HEK293 (cell line): ENCODE data around the gene TRIM69.
A peak's percentile ranks its signal among the peaks of the same experiment; 100 is the strongest.

ENCODE experiments used
- BCL11B ChIP-seq: fragments of 450-650 bp; formaldehyde crosslinking; IDR thresholded peaks from 2 replicates; pipeline ENCODE4 v1.5.1; 2016; ENCODE audit warnings: low read depth, missing biosample characterization, missing genetic modification characterization
- KLF10 ChIP-seq: fragments of 450-650 bp; IDR thresholded peaks from 2 replicates; pipeline ENCODE4 v1.5.1; 2018; ENCODE audit warnings: missing biosample characterization, mild to moderate bottlenecking, missing genetic modification characterization
- KLF16 ChIP-seq: fragments of 450-650 bp; formaldehyde crosslinking; IDR thresholded peaks from 2 replicates; pipeline ENCODE4 v1.5.1; 2017; ENCODE audit warnings: missing biosample characterization, missing genetic modification characterization
- KLF8 ChIP-seq: fragments of 450-650 bp; formaldehyde crosslinking; IDR thresholded peaks from 2 replicates; pipeline ENCODE4 v1.5.1; 2016; ENCODE audit warnings: missing biosample characterization, missing genetic modification characterization
- KLF9 ChIP-seq: fragments of 450-650 bp; formaldehyde crosslinking; IDR thresholded peaks from 2 replicates; pipeline ENCODE4 v1.5.1; 2016; ENCODE audit warnings: missing biosample characterization, missing genetic modification characterization, low read depth
- SP7 ChIP-seq: fragments of 450-650 bp; formaldehyde crosslinking; IDR thresholded peaks from 2 replicates; pipeline ENCODE4 v1.5.1; 2016; ENCODE audit warnings: missing biosample characterization, missing genetic modification characterization
- ZEB2 ChIP-seq: fragments of 450-650 bp; formaldehyde crosslinking; IDR thresholded peaks from 2 replicates; pipeline ENCODE4 v1.5.1; 2016; ENCODE audit warnings: missing biosample characterization, missing genetic modification characterization
- ZNF223 ChIP-seq: fragments of 450-650 bp; formaldehyde crosslinking; IDR thresholded peaks from 2 replicates; pipeline ENCODE4 v1.5.1; 2016; ENCODE audit warnings: missing biosample characterization, missing genetic modification characterization
- ZNF274 ChIP-seq, 2 experiments: fragments of 200-500 bp in 1 of 2; fragments of 450-650 bp in 1 of 2; sonication (Bioruptor generic) in 1 of 2; formaldehyde crosslinking in 1 of 2; IDR thresholded peaks; 2 replicates each; pipeline versions ENCODE4 v1.5.1 to v1.6.1; 2014 to 2016; ENCODE audit warnings: borderline replicate concordance in 1 of 2, inconsistent platforms in 1 of 2, low read length in 1 of 2, missing biosample characterization in 1 of 2, missing genetic modification characterization in 1 of 2
- ZNF302 ChIP-seq: fragments of 450-650 bp; formaldehyde crosslinking; IDR thresholded peaks from 2 replicates; pipeline ENCODE4 v1.5.1; 2016; ENCODE audit warnings: missing biosample characterization, missing genetic modification characterization, low read depth
- ZNF311 ChIP-seq: fragments of 450-650 bp; formaldehyde crosslinking; IDR thresholded peaks from 2 replicates; pipeline ENCODE4 v1.5.1; 2017; ENCODE audit warnings: missing biosample characterization, missing genetic modification characterization, borderline replicate concordance
- ZNF341 ChIP-seq: fragments of 450-650 bp; formaldehyde crosslinking; IDR thresholded peaks from 2 replicates; pipeline ENCODE4; 2016; ENCODE audit warnings: low read depth, missing biosample characterization, missing genetic modification characterization
- ZNF501 ChIP-seq: fragments of 450-650 bp; formaldehyde crosslinking; IDR thresholded peaks from 2 replicates; pipeline ENCODE4 v1.5.1; 2016; ENCODE audit warnings: missing biosample characterization, missing genetic modification characterization
- ZNF596 ChIP-seq: fragments of 450-650 bp; IDR thresholded peaks from 2 replicates; pipeline ENCODE4 v1.5.0; 2018; ENCODE audit warnings: missing biosample characterization, mild to moderate bottlenecking, missing genetic modification characterization, moderate library complexity
- ZNF600 ChIP-seq: fragments of 450-650 bp; formaldehyde crosslinking; IDR thresholded peaks from 2 replicates; pipeline ENCODE4 v1.5.1; 2016; ENCODE audit warnings: missing biosample characterization, missing genetic modification characterization
- ZNF768 ChIP-seq: fragments of 450-650 bp; formaldehyde crosslinking; IDR thresholded peaks from 2 replicates; pipeline ENCODE4 v1.5.1; 2018; ENCODE audit warnings: missing biosample characterization, mild to moderate bottlenecking, missing genetic modification characterization
- ZNF776 ChIP-seq: fragments of 450-650 bp; formaldehyde crosslinking; IDR thresholded peaks from 2 replicates; pipeline ENCODE4 v1.5.0; 2017; ENCODE audit warnings: missing biosample characterization, missing genetic modification characterization, borderline replicate concordance
- ZXDB ChIP-seq: fragments of 450-650 bp; formaldehyde crosslinking; IDR thresholded peaks from 2 replicates; pipeline ENCODE4 v1.5.1; 2016; ENCODE audit warnings: missing biosample characterization, missing genetic modification characterization
- TF ChIP-seq, protein P1 (sequence below): fragments of 450-650 bp; formaldehyde crosslinking; conservative IDR thresholded peaks from 2 replicates; pipeline ENCODE4 v1.5.1; 2016; ENCODE audit warnings: low read depth, missing biosample characterization, missing genetic modification characterization
- TF ChIP-seq, protein P2 (sequence below): fragments of 450-650 bp; formaldehyde crosslinking; IDR thresholded peaks from 2 replicates; pipeline ENCODE4 v1.5.1; 2016; ENCODE audit warnings: missing biosample characterization, missing genetic modification characterization
- TF ChIP-seq, protein P3 (sequence below): fragments of 450-650 bp; formaldehyde crosslinking; IDR thresholded peaks from 2 replicates; pipeline ENCODE4 v1.5.1; 2017; ENCODE audit warnings: missing biosample characterization, missing genetic modification characterization
- TF ChIP-seq, protein P4 (sequence below): fragments of 450-650 bp; formaldehyde crosslinking; IDR thresholded peaks from 2 replicates; pipeline ENCODE4 v1.5.1; 2016; ENCODE audit warnings: missing biosample characterization, missing genetic modification characterization
- TF ChIP-seq, protein P5 (sequence below): fragments of 450-650 bp; formaldehyde crosslinking; IDR thresholded peaks from 2 replicates; pipeline ENCODE4; 2016; ENCODE audit warnings: missing biosample characterization, missing genetic modification characterization
- TF ChIP-seq, protein P6 (sequence below): fragments of 450-650 bp; formaldehyde crosslinking; IDR thresholded peaks from 2 replicates; pipeline ENCODE4 v1.5.1; 2016; ENCODE audit warnings: missing biosample characterization, missing genetic modification characterization

TRIM69 gene

DNA sequence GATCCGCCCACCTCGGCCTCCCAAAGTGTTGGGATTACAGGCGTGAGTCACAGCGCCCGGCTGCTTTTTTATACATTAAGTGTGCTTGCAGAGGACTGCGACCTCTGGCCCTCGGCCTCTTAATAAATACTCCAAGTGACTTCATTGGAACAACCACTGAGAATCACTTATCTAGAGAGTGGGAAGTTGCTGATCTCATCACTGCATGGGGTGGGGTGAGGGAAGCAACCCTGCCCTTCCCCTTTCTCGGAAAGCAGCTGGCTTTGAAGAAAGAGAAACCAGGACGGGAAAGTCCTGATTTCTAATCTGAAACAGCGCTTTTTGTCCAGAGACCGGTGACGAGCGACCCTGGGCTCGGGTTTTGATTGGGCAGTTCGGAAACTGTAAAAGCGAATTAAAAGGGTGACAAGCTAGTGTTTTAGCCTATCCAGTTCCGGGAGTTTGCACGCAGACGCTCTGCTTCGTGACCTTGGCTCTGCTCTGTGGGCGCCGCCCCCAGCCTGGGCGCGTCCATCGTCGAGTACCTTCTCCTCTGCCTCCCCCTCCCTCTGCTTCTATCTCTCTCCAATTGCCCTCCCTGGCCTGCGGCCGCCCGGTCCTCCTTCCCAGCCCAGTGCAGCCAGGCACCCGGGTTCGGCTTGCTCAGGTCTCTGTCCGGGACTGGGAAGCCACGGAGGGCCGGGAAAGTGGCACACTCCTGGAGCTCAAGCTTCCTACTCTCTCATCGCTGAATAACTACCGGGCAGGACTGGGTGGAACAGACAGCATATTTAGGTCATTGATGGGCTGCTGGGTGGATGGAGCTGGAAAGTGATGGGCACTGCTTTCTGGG, 7.5 kb upstream of the TRIM69 start (continued):
- TF ChIP-seq, protein P1, sequence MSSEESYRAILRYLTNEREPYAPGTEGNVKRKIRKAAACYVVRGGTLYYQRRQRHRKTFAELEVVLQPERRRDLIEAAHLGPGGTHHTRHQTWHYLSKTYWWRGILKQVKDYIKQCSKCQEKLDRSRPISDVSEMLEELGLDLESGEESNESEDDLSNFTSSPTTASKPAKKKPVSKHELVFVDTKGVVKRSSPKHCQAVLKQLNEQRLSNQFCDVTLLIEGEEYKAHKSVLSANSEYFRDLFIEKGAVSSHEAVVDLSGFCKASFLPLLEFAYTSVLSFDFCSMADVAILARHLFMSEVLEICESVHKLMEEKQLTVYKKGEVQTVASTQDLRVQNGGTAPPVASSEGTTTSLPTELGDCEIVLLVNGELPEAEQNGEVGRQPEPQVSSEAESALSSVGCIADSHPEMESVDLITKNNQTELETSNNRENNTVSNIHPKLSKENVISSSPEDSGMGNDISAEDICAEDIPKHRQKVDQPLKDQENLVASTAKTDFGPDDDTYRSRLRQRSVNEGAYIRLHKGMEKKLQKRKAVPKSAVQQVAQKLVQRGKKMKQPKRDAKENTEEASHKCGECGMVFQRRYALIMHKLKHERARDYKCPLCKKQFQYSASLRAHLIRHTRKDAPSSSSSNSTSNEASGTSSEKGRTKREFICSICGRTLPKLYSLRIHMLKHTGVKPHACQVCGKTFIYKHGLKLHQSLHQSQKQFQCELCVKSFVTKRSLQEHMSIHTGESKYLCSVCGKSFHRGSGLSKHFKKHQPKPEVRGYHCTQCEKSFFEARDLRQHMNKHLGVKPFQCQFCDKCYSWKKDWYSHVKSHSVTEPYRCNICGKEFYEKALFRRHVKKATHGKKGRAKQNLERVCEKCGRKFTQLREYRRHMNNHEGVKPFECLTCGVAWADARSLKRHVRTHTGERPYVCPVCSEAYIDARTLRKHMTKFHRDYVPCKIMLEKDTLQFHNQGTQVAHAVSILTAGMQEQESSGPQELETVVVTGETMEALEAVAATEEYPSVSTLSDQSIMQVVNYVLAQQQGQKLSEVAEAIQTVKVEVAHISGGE, result peak; percentile 46; the same call in 1 of the 2 replicates
- TF ChIP-seq KLF9 (tag by site-specific recombination), result peak; percentile 70
- no peak for TF ChIP-seq ZNF596
- TF ChIP-seq KLF16 (tag by site-specific recombination), result no peak
- no peak for TF ChIP-seq ZNF768 (tag by site-specific recombination)
- peak; percentile 16; the same call in 1 of the 2 replicates for TF ChIP-seq BCL11B (tag by site-specific recombination)
- TF ChIP-seq, protein P2, sequence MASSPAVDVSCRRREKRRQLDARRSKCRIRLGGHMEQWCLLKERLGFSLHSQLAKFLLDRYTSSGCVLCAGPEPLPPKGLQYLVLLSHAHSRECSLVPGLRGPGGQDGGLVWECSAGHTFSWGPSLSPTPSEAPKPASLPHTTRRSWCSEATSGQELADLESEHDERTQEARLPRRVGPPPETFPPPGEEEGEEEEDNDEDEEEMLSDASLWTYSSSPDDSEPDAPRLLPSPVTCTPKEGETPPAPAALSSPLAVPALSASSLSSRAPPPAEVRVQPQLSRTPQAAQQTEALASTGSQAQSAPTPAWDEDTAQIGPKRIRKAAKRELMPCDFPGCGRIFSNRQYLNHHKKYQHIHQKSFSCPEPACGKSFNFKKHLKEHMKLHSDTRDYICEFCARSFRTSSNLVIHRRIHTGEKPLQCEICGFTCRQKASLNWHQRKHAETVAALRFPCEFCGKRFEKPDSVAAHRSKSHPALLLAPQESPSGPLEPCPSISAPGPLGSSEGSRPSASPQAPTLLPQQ (tag by site-specific recombination), result peak; percentile 60
- TF ChIP-seq, protein P3, sequence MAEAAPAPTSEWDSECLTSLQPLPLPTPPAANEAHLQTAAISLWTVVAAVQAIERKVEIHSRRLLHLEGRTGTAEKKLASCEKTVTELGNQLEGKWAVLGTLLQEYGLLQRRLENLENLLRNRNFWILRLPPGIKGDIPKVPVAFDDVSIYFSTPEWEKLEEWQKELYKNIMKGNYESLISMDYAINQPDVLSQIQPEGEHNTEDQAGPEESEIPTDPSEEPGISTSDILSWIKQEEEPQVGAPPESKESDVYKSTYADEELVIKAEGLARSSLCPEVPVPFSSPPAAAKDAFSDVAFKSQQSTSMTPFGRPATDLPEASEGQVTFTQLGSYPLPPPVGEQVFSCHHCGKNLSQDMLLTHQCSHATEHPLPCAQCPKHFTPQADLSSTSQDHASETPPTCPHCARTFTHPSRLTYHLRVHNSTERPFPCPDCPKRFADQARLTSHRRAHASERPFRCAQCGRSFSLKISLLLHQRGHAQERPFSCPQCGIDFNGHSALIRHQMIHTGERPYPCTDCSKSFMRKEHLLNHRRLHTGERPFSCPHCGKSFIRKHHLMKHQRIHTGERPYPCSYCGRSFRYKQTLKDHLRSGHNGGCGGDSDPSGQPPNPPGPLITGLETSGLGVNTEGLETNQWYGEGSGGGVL (tag by site-specific recombination), result peak; percentile 9
- TF ChIP-seq ZNF600 (tag by site-specific recombination), result no peak; the same call in none of the 2 replicates
- peak; percentile 79 for TF ChIP-seq ZEB2
- no peak for TF ChIP-seq ZNF302 (tag by site-specific recombination)
- TF ChIP-seq SP7, result peak; percentile 89
- TF ChIP-seq, protein P4, sequence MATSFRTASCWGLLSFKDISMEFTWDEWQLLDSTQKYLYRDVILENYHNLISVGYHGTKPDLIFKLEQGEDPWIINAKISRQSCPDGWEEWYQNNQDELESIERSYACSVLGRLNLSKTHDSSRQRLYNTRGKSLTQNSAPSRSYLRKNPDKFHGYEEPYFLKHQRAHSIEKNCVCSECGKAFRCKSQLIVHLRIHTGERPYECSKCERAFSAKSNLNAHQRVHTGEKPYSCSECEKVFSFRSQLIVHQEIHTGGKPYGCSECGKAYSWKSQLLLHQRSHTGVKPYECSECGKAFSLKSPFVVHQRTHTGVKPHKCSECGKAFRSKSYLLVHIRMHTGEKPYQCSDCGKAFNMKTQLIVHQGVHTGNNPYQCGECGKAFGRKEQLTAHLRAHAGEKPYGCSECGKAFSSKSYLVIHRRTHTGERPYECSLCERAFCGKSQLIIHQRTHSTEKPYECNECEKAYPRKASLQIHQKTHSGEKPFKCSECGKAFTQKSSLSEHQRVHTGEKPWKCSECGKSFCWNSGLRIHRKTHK, result no peak
- TF ChIP-seq ZNF311 (tag by site-specific recombination), result no peak
- peak; percentile 73; the same call in 1 of the 2 replicates for TF ChIP-seq KLF10 (tag by site-specific recombination)
- TF ChIP-seq, protein P5, sequence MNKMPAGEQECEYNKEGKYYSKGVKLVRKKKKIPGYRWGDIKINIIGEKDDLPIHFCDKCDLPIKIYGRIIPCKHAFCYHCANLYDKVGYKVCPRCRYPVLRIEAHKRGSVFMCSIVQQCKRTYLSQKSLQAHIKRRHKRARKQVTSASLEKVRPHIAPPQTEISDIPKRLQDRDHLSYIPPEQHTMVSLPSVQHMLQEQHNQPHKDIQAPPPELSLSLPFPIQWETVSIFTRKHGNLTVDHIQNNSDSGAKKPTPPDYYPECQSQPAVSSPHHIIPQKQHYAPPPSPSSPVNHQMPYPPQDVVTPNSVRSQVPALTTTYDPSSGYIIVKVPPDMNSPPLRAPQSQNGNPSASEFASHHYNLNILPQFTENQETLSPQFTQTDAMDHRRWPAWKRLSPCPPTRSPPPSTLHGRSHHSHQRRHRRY (tag by site-specific recombination), result no peak
- TF ChIP-seq ZNF223 (tag by site-specific recombination), result no peak
- TF ChIP-seq ZNF501, result peak; percentile 73; the same call in 1 of the 2 replicates
- no peak for TF ChIP-seq ZNF776 (tag by site-specific recombination)
- peak; percentile 42; the same call in 1 of the 2 replicates for TF ChIP-seq KLF8 (tag by site-specific recombination)
- TF ChIP-seq ZNF341, result peak; percentile 88
- no peak for TF ChIP-seq ZNF274 (IDR thresholded peaks at IDR 0.05; ENCODE audit: low read length)
- TF ChIP-seq ZNF274 (tag by site-specific recombination; IDR thresholded peaks at IDR 0.05; ENCODE audit: borderline replicate concordance), result no peak
- no peak for TF ChIP-seq ZXDB (tag by site-specific recombination)
- TF ChIP-seq, protein P6, sequence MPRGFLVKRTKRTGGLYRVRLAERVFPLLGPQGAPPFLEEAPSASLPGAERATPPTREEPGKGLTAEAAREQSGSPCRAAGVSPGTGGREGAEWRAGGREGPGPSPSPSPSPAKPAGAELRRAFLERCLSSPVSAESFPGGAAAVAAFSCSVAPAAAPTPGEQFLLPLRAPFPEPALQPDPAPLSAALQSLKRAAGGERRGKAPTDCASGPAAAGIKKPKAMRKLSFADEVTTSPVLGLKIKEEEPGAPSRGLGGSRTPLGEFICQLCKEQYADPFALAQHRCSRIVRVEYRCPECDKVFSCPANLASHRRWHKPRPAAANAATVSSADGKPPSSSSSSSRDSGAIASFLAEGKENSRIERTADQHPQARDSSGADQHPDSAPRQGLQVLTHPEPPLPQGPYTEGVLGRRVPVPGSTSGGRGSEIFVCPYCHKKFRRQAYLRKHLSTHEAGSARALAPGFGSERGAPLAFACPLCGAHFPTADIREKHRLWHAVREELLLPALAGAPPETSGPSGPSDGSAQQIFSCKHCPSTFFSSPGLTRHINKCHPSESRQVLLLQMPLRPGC (tag by site-specific recombination), result peak; percentile 52
